Thymus (tissue), 11 donors: Measurements from ENCODE around the gene RASA4B. TPM values are rescaled to one million over a fixed set of nuclear protein-coding genes. Genes with fewer than 3 reads are reported as not detected.
A peak's percentile ranks its signal among the peaks of the same experiment; 100 is the strongest.

Source experiments
- DNase-seq, 9 donors: peaks; one replicate each; pipeline ENCODE4 v3.0.0-alpha.2; 2013; ENCODE audit warnings: low spot score in 9 of 9, low read depth in 6 of 9, missing footprints in 1 of 9
- H3K27ac ChIP-seq, 2 donors: one replicate each; pipeline ENCODE4 v1.5.1; 2013; ENCODE audit warnings: control low read depth in 1 of 2, low read depth in 1 of 2, low read length in 1 of 2, mild to moderate bottlenecking in 1 of 2, moderate library complexity in 1 of 2
- H3K27me3 ChIP-seq, 2 donors: one replicate each; pipeline ENCODE4 v1.5.1; 2013; ENCODE audit warnings: low read length in 1 of 2; ENCODE audit not compliant: control insufficient read depth in 2 of 2, insufficient read depth in 1 of 2
- H3K36me3 ChIP-seq, 2 donors: one replicate each; pipeline ENCODE4 v1.5.1; 2013; ENCODE audit warnings: low read length in 1 of 2, mild to moderate bottlenecking in 1 of 2, moderate library complexity in 1 of 2; ENCODE audit not compliant: control insufficient read depth in 2 of 2, insufficient read depth in 2 of 2
- H3K4me1 ChIP-seq, 2 donors: one replicate each; pipeline ENCODE4 v1.5.1; 2013; ENCODE audit warnings: low read length in 2 of 2; ENCODE audit not compliant: control insufficient read depth in 2 of 2, insufficient read depth in 2 of 2
- H3K4me3 ChIP-seq, 2 donors: one replicate each; pipeline ENCODE4 v1.5.1; 2013; ENCODE audit warnings: low read length in 2 of 2, control low read depth in 1 of 2, mild to moderate bottlenecking in 1 of 2
- H3K9me3 ChIP-seq, 2 donors: one replicate each; pipeline ENCODE4 v1.5.1; 2013; ENCODE audit warnings: low read length in 1 of 2, mild to moderate bottlenecking in 1 of 2; ENCODE audit not compliant: control insufficient read depth in 2 of 2, insufficient read depth in 1 of 2
- WGBS: extraction: QIAGEN DNeasy Blood & Tissue Kit; methylation state at CpG from one replicate; pipeline ENCODE4 v1.1.7; 2013; 5-methylcytosine and 5-hydroxymethylcytosine counted together
- polyA plus RNA-seq: library from polyadenylated mRNA; stranded (reverse); fragments of 200-250 nt; gene quantifications from one replicate; pipeline ENCODE4 v1.2.3, GENCODE V29; 2013
- total RNA-seq: library from RNA; stranded (reverse); fragments of 120-200 nt; gene quantifications from one replicate; pipeline ENCODE4 v1.2.4, GENCODE V29; 2013
- donor health status: healthy.

The RASA4B gene
- total and polyA plus RNA-seq, 2 donors: 7.2 to 14.7 TPM

DNA sequence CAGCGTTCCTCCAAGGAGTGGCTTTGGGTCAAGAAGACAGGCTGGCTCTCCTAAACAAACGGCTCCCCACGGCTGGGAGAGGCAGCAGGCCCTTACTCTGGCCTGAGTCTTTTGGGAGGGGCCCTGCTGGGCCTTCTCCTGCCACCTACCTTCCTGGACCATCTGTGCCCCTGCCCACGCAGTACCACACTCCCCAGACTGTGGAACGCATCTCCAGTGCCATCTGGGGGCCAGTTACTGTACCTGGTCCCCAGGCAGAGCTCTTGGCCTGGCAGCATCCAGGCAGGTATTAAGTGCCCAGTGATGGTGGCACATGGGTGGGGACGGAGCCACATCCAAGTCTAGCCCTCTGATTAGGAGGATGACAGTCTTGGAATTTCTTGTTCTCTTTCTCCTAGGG, 67.3 kb downstream of the RASA4B start:
- Histone ChIP-seq H3K9me3 (peaks cover 0 to 3% of the 10 kb centered on the region in 2 donors), H3K27me3 (no peaks in the 10 kb centered on the region), H3K36me3 (peaks cover 28 to 29% of the 10 kb centered on the region in 2 donors), H3K4me1 (peaks cover 0 to 6% of the 10 kb centered on the region in 2 donors), H3K4me3 (no peak overlapping the region), H3K27ac (no peak overlapping the region)
- DNase-seq: peak in 2 of 9 donors; percentile 51 to 59
- WGBS: 85% methylated on average over 6 of the region's 6 CpGs

DNA sequence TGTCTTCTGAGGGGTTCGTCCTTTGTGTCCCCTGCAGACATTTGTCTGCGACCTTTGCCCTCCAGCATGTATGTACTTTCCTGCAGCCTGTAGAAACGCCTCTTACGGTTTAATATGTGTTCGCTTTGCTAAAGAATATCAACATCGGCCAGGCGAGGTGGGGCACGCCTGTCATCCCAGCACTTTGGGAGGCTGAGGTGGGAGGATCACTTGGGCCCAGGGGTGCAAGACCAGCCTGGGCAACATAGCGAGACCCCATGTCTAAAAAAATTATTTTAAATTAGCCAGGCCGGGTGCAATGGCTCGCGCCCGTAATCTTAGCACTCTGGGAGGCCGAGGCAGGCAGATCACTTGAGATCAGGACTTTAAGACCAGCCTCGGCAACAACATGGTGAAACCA, 68.4 kb downstream of the RASA4B start:
- H3K4me3 ChIP-seq: no peak overlapping the region
- H3K9me3 ChIP-seq: peaks cover 0 to 3% of the 10 kb centered on the region in 2 donors
- H3K27me3 ChIP-seq: no peaks in the 10 kb centered on the region
- no peak for DNase-seq
- H3K27ac ChIP-seq: no peak overlapping the region
- peaks cover 0 to 6% of the 10 kb centered on the region in 2 donors for H3K4me1 ChIP-seq
- H3K36me3 ChIP-seq: peaks cover 29 to 32% of the 10 kb centered on the region in 2 donors
- WGBS: 98% methylated on average over 15 of the region's 15 CpGs

DNA sequence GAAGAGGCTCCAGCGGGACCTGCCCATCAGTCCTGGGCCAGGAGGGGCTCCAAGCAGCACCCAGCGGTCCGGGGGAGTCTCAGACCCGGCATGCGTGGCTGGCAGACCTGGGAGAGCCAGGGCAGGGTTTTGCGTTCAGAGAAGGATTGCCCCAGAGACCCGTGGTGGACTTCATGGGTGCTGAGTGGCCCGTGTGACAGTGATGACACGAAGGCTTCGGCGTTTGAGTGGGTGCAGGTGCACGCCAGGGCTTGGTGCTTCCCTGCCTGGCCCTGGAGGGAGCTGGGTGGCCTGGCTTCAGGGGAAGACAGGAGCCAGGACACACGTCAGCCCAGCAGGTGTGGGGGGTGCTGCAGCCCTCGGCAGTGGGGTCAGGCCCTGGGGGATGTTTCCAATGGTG, 70.3 kb downstream of the RASA4B start:
- no peak overlapping the region for H3K27ac ChIP-seq
- H3K36me3 ChIP-seq: peaks cover 29 to 32% of the 10 kb centered on the region in 2 donors
- no peaks in the 10 kb centered on the region for H3K27me3 ChIP-seq
- WGBS: 98% methylated on average over 14 of the region's 14 CpGs
- H3K4me1 ChIP-seq: peaks cover 0 to 10% of the 10 kb centered on the region in 2 donors
- DNase-seq: no peak
- peaks cover 0 to 3% of the 10 kb centered on the region in 2 donors for H3K9me3 ChIP-seq
- H3K4me3 ChIP-seq: no peak overlapping the region

DNA sequence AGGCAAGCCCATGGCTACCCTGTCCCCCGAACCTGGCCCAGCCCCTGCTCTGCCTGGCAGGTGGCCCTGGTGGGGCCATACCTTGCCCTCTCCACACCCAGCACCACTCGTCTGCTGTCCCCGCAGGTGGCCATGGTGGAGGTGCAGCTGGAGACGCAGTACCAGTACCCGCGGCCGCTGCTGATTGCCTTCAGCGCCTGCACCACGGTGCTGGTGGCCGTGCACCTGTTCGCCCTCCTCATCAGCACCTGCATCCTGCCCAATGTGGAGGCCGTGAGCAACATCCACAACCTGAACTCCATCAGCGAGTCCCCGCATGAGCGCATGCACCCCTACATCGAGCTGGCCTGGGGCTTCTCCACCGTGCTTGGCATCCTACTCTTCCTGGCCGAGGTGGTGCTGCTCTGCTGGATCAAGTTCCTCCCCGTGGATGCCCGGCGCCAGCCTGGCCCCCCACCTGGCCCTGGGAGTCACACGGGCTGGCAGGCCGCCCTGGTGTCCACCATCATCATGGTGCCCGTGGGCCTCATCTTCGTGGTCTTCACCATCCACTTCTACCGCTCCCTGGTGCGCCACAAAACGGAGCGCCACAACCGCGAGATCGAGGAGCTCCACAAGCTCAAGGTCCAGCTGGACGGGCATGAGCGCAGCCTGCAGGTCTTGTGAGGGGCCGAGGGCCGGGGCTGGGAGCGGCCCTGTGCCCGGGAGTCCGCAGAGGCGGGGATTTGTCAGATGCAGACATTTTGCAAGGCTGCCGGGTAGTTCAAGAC, 71.0 kb downstream of the RASA4B start:
- Histone ChIP-seq H3K27me3 (no peaks in the 10 kb centered on the region), H3K27ac (no peak overlapping the region), H3K9me3 (peaks cover 0 to 6% of the 10 kb centered on the region in 2 donors), H3K4me3 (no peak overlapping the region), H3K36me3 (peaks cover 34 to 39% of the 10 kb centered on the region in 2 donors), H3K4me1 (peaks cover 0 to 14% of the 10 kb centered on the region in 2 donors)
- WGBS: 97% methylated on average over 41 of the region's 41 CpGs
- DNase-seq: no peak

DNA sequence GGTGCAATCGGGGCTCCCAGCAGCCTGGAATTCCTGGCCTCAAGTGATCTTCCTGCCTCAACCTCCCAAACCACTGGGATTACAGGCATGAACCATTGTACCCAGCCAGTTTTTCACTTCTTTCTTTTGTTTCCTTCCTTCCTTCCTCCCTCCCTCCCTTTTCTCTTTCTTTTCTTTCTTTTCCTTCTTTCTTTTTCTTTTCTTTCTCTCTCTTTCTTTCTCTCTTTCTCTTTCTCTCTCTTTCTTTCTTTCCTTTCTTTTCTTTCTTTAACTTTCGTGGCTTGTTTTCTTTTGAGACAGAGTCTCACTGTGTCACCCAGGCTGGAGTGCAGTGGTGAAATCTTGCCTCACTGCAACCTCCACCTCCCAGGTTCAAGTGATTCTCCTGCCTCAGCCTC, 71.9 kb downstream of the RASA4B start:
- peaks cover 34 to 40% of the 10 kb centered on the region in 2 donors for H3K36me3 ChIP-seq
- no peak overlapping the region for H3K4me3 ChIP-seq
- H3K27ac ChIP-seq: no peak overlapping the region
- no peak for DNase-seq
- no peaks in the 10 kb centered on the region for H3K27me3 ChIP-seq
- H3K9me3 ChIP-seq: peaks cover 0 to 6% of the 10 kb centered on the region in 2 donors
- peaks cover 0 to 23% of the 10 kb centered on the region in 2 donors for H3K4me1 ChIP-seq
- 81% methylated on average over 2 of the region's 2 CpGs for WGBS

DNA sequence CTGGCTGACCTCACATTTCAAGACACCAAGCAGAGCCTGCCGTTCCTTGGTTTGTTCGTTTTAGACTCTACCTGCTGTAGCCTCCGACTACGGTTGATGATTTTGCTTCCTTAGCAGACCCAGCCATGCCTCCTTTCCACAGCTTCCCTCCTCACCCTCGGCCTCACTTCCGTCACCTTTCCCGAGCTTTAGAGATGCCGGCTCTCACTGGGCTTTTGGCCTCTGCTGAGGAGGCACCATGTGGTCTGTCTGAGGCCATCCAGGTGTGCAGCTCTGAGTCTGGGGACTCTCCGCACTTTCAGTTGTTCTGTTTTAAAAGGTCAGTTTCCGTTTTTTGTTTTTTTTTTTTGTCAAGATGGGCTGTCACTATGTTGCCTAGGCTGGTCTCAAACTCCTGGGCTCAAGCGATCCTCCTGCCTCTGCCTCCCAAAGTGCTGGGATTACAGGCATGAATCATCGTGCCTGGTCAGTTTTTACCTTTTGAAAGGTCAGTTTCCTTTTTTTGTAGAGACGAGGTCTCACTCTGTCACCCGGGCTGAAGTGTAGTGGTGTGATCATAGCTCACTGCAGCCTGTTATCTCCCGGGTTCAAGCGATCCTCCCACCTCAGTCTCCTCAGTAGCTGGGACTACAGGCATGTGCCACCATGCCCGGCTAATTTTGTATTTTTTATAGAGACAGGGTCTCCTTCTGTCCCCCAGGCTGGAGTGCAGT, 72.5 kb downstream of the RASA4B start:
- peaks cover 0 to 28% of the 10 kb centered on the region in 2 donors for H3K4me1 ChIP-seq
- H3K4me3 ChIP-seq: no peak overlapping the region
- H3K9me3 ChIP-seq: peaks cover 0 to 6% of the 10 kb centered on the region in 2 donors
- DNase-seq: no peak
- peaks cover 39 to 43% of the 10 kb centered on the region in 2 donors for H3K36me3 ChIP-seq
- 96% methylated on average over 17 of the region's 17 CpGs for WGBS
- no peak overlapping the region for H3K27ac ChIP-seq
- H3K27me3 ChIP-seq: no peaks in the 10 kb centered on the region

DNA sequence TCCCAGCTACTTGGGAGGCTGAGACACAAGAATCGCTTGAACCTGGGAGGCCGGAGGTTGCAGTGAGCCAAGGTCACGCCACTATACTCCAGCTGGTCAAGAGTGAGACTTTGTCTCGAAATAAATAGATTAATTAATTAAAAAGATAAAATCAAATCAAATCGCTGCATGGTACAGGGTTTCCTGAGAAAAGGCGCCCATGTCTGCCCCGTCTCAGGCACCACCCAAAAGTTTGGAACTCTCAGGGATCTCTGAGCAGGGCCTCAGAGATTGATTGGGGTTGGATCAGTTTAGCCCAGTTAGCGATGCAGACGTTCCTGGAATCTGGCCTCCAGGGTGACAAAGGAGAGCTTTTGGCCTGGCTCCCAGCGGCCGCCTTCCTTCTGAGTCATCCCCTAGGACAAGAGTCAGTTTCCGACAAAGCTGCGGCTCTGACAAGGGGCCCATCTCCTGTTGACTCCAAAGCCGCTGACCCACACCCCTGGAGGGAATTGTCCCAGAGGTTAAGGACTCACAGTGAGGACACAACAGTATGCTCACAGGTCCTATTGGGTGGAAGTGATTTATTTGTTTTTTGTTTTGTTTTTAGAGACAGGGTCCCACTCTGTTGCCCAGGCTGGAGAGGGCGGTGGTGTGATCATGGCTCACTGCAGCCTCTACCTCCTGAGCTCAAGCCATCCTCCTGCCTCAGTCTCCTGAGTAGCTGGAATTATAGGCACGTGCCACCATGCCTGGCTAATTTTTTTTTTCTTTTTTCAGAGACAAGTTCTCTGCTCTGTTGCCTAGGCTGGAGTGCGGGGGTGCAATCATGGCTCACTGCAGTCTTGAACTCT, 77.4 kb downstream of the RASA4B start:
- no peak for DNase-seq
- 97% methylated on average over 17 of the region's 17 CpGs for WGBS
- Histone ChIP-seq H3K4me3 (no peak overlapping the region), H3K27ac (no peak overlapping the region), H3K9me3 (peaks cover 0 to 8% of the 10 kb centered on the region in 2 donors), H3K4me1 (peaks cover 0 to 43% of the 10 kb centered on the region in 2 donors), H3K36me3 (peaks cover 35 to 38% of the 10 kb centered on the region in 2 donors), H3K27me3 (no peaks in the 10 kb centered on the region)

DNA sequence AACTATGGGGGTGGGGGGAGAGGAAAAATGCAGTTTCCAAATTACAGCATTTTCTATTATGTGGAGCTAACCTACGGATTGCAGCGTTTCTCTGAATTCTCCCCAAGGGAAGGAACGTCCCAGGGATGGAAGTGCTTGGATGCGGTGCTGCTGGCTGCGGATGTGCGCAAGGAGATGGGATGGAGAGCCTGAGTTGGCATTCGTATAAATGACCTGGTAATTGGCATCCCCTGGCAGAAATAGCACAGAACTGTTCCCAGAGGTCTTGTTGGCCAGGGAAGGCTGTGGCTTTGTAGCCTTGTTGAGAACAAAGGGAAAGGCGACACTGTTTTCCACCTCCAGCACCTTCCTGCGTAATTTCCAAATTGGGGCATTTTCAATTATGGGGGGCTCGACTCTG, 81.5 kb downstream of the RASA4B start:
- DNase-seq: no peak
- Histone ChIP-seq H3K9me3 (peaks cover 0 to 4% of the 10 kb centered on the region in 2 donors), H3K27ac (no peak overlapping the region), H3K4me3 (no peak overlapping the region), H3K27me3 (no peaks in the 10 kb centered on the region), H3K4me1 (peaks cover 20 to 63% of the 10 kb centered on the region in 2 donors), H3K36me3 (peaks cover 25 to 28% of the 10 kb centered on the region in 2 donors)
- WGBS: 97% methylated on average over 10 of the region's 10 CpGs
